ENCODE measurements around the gene SMYD3.

Gene SMYD3

DNA sequence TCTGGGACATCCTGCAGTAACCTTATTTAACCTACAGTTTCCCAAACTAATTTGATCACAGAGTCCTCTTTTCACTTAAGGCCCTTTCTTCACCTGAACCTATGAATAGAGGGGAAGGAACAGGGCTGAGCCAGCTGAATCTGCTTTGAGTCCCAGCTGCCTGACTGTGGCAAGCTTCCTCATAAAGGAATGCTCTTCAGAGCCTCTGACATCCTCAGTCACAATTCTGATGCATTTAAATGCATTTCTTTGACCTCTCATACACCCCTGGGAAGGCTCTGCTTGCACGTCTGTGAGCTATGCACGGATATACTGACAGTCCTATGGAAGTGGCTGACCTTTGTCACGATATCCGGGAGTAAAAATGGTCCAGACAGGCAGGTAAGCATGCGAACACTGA, 673.1 kb downstream of the SMYD3 start:
- DNase-seq (ENCODE audit: low spot score) = no peak
- H3K27ac ChIP-seq = no peak overlapping the region
- H3K4me3 ChIP-seq = no peak overlapping the region
- TF ChIP-seq, protein P1, sequence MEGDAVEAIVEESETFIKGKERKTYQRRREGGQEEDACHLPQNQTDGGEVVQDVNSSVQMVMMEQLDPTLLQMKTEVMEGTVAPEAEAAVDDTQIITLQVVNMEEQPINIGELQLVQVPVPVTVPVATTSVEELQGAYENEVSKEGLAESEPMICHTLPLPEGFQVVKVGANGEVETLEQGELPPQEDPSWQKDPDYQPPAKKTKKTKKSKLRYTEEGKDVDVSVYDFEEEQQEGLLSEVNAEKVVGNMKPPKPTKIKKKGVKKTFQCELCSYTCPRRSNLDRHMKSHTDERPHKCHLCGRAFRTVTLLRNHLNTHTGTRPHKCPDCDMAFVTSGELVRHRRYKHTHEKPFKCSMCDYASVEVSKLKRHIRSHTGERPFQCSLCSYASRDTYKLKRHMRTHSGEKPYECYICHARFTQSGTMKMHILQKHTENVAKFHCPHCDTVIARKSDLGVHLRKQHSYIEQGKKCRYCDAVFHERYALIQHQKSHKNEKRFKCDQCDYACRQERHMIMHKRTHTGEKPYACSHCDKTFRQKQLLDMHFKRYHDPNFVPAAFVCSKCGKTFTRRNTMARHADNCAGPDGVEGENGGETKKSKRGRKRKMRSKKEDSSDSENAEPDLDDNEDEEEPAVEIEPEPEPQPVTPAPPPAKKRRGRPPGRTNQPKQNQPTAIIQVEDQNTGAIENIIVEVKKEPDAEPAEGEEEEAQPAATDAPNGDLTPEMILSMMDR (IDR thresholded peaks at IDR 0.05) = no peak

DNA sequence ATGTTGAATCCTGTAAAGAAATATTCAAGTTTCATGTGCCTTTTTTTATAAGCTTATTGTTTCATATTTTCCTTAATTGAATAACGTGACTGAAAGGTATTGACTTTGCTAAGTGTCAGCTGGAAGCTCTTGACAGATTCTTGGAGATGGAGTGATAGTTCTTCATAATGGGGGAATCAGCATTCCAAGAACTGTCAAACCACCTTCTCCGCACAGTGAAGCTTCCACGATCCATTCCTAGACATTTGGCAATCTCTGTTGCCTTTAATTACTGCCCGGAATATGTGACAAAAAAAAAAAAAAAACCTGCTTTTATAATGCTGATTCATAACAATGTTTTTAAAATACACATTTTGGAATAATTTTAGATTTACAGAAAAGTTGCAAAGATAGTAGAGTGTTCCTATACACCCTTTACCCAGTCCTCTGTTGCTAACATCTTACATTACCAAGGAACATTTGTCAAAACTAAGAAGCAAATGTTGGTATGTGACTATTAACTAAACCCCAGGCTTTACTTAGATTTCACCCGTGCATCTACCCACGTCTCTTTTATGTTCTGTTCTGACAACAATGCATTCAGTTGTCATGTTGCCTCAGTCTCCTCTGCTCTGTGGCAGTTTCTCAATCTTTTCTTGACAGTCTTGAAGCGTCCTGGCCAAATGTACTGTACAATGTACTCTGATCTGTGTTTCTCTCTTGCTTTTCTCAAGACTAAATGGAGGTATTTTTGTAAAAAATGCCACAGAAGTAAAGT, 674.1 kb downstream of the SMYD3 start:
- no peak overlapping the region for H3K4me3 ChIP-seq
- H3K27ac ChIP-seq = no peak overlapping the region
- TF ChIP-seq, protein P1 (IDR thresholded peaks at IDR 0.05) = no peak
- no peak for DNase-seq (ENCODE audit: low spot score)

DNA sequence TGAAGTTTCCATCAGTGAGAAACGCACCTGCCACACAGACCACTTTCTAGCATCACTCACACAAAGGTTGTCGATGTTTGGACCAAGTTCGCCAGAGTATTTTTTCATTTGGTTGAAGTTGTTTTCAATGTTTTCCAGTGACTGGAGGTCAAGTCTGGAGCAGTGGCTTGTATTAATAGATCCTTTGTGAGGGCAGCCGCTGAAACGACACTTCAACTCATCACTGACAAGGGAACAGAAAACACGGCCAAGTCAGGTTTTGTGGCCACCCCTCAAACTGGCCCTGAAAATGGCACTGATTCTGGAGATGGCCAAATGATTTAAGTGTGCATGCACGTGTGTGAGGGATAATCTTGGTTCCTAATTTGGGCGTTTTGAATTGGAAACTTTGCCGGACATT, 675.6 kb downstream of the SMYD3 start:
- no peak overlapping the region for H3K27ac ChIP-seq
- no peak overlapping the region for H3K4me3 ChIP-seq
- TF ChIP-seq, protein P1 (IDR thresholded peaks at IDR 0.05) = no peak
- DNase-seq (ENCODE audit: low spot score) = no peak

DNA sequence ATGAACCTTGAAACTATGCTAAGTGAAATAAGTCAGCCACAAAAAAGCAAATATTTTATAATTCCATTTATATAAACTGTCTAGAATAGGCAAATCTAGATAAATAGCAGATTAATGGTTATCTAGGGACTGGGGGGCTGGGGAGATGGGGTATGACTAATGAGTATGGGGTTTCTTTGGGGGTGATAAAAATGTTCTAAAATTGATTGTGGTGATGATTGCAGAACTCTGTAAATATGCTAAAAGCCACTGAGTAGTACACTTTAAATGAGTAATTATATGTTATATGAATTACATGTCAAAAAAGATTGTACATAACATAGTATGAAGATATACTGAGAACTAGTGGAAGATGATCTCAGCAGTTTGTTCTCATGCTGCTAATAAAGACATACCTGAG, 677.3 kb downstream of the SMYD3 start:
- TF ChIP-seq, protein P1 (IDR thresholded peaks at IDR 0.05) = no peak
- no peak overlapping the region for H3K27ac ChIP-seq
- H3K4me3 ChIP-seq = no peak overlapping the region
- DNase-seq (ENCODE audit: low spot score) = no peak

DNA sequence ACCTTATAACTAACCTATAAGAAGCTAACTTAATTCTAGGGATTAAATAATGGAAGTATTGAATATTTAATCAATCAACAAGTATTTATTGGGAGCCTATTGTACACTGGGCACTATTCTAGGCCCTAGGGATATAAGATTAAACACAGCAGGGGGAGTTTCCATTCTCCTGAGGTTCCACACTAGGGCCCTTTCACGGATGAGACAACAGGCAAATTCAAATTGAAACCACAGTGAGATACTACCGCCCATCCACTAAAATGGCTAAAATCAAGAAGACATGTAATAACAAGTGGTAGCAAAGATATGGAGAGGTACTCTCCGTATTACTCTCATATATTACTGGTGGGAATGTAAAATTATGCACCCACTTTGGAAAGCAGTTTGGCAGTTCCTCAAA, 677.9 kb downstream of the SMYD3 start:
- TF ChIP-seq, protein P1 (IDR thresholded peaks at IDR 0.05) = no peak
- no peak for DNase-seq (ENCODE audit: low spot score)
- H3K4me3 ChIP-seq = no peak overlapping the region
- no peak overlapping the region for H3K27ac ChIP-seq

DNA sequence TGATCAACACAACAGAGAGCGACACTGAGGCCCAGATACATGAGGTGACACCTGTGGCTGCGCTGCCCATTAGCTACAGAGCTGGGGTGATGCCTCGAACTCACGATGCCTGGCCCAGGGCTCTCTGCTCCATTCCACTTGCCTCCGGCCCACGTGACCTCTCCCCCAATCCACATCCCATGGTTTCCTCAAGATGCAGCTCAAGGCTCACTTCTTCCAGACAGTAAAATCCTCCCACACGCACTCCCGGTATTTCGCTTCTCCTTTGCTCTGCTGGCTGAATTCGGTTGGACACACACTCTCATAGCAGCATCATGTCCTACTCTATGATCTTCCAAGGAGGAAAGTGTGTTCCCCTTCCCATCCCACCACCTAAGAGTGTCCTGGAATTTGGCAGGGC, 679.8 kb downstream of the SMYD3 start:
- H3K27ac ChIP-seq = no peak overlapping the region
- no peak overlapping the region for H3K4me3 ChIP-seq
- TF ChIP-seq, protein P1 (IDR thresholded peaks at IDR 0.05) = no peak
- DNase-seq (ENCODE audit: low spot score) = no peak

DNA sequence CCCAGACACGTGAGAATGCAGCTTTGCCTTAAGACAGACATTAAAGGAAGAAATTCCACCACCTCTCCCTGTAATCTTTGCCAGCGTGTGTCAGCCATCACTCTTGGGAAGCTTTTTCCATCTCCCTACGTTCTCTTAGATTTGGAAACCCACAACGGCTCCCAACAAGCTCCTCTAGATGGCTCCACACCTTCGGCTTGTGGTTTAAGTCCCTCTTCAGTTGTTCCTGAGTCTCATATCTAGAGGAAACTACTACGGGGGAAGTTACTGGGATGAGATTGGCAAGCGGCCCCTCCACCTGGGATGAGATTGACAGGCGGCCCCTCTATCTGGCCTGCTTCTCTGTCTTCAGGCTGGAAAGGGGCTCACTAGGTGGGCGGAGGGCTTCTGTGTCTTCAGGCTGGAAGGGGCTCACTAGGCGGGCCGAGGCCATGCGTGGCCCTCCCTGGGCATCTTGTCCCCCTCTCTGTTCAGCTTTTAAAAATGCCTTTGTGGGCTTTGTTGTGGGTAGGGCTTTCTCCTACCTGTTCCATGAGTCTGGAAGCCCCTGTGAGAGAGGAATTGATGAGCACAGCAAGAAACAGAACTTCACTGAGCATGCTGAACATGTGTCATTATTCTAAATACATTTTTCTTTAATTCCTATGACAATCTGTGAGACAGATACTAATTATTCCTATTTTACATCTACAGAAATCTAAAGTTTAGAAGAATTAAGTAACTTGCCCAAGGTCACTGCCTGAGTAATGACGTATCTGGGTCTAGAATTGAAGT, 681.8 kb downstream of the SMYD3 start:
- DNase-seq (ENCODE audit: low spot score) = no peak

More for the DNA sequence above, 681.8 kb downstream of the SMYD3 start:
- TF ChIP-seq, protein P1 (IDR thresholded peaks at IDR 0.05) = no peak
- Histone ChIP-seq H3K27ac (no peak overlapping the region), H3K4me3 (no peak overlapping the region)

Measured in coronary artery (tissue), 2 donors.